H1 (cell line): ENCODE results near the gene FADD. TPM values are rescaled to one million over a fixed set of nuclear protein-coding genes. Genes with fewer than 3 reads are reported as not detected.

Experiments used
- BACH1 ChIP-seq: IDR thresholded peaks from 2 replicates; pipeline ENCODE4 v1.6.1; 2012; ENCODE audit warnings: low read length, improper control_type of control experiment
- FOSL1 ChIP-seq: IDR thresholded peaks from 2 replicates; pipeline ENCODE4 v1.6.1; 2011; ENCODE audit warnings: mild to moderate bottlenecking, low read depth, low read length, moderate library complexity; ENCODE audit not compliant: insufficient read depth
- HDAC6 ChIP-seq: IDR thresholded peaks from one replicate; pipeline ENCODE4 v1.7.1; 2012; ENCODE audit warnings: low read depth, mild to moderate bottlenecking, inconsistent platforms, low read length, moderate library complexity
- KDM4A ChIP-seq: IDR thresholded peaks from one replicate; pipeline ENCODE4 v1.7.1; 2012; ENCODE audit warnings: low read depth, mild to moderate bottlenecking, moderate library complexity, low read length, inconsistent platforms; ENCODE audit not compliant: severe bottlenecking
- SUZ12 ChIP-seq: fragments of 200-600 bp; sonication (generic); IDR thresholded peaks from 2 replicates; pipeline ENCODE4 v1.6.1; 2012; ENCODE audit warnings: mild to moderate bottlenecking, inconsistent platforms, low read length, moderate library complexity, mixed read lengths
- TAF1 ChIP-seq: IDR thresholded peaks from 2 replicates; pipeline ENCODE4 v1.6.1; 2011; ENCODE audit warnings: mild to moderate bottlenecking, low read depth, low read length
- YY1 ChIP-seq: IDR thresholded peaks from 2 replicates; pipeline ENCODE4 v1.6.1; 2011; ENCODE audit warnings: low read depth, mild to moderate bottlenecking, low read length
- ZNF274 ChIP-seq: IDR thresholded peaks from 2 replicates; pipeline ENCODE4 v1.7.0; 2012; ENCODE audit warnings: low read length, borderline replicate concordance; ENCODE audit errors: extremely low read depth
- polyA plus RNA-seq, 7 experiments: library from polyadenylated mRNA; depleted of rRNA in 3 of 7; stranded (reverse) in 5 of 7; unstranded in 2 of 7; fragments of >200 nt in 5 of 7; fragments of 200-250 nt in 2 of 7; gene quantifications; 1 replicate in 5 of 7; 2 replicates in 1 of 7; 4 replicates in 1 of 7; pipeline versions ENCODE4 v1.2.1 to v1.2.3, GENCODE V29; 2011 to 2013; ENCODE audit warnings: missing spikeins in 2 of 7, mixed read lengths in 2 of 7
- total RNA-seq: library from RNA; stranded (reverse); fragmentation: NEBNext Ultra II Directional; extraction: Animal tissue kit (Norgen Biotek cat#: 25700); gene quantifications from 2 replicates; pipeline ENCODE4 v1.2.1, GENCODE V29; 2021
- TF ChIP-seq, protein P1 (sequence below): fragments of 300-600 bp; sonication (generic); IDR thresholded peaks from 2 replicates; pipeline ENCODE4 v1.7.1; 2012; ENCODE audit warnings: low read length, moderate library complexity, mild to moderate bottlenecking, inconsistent platforms; ENCODE audit not compliant: insufficient replicate concordance
- TF ChIP-seq, protein P2 (sequence below): IDR thresholded peaks from 2 replicates; pipeline ENCODE4 v1.6.1; 2012; ENCODE audit warnings: inconsistent platforms

Gene FADD
- total and polyA plus RNA-seq, 2 of the 8 experiments (the other 6 are each of a cell fraction or from before 2014, with no cell fraction given): 29.0 to 43.9 TPM

DNA sequence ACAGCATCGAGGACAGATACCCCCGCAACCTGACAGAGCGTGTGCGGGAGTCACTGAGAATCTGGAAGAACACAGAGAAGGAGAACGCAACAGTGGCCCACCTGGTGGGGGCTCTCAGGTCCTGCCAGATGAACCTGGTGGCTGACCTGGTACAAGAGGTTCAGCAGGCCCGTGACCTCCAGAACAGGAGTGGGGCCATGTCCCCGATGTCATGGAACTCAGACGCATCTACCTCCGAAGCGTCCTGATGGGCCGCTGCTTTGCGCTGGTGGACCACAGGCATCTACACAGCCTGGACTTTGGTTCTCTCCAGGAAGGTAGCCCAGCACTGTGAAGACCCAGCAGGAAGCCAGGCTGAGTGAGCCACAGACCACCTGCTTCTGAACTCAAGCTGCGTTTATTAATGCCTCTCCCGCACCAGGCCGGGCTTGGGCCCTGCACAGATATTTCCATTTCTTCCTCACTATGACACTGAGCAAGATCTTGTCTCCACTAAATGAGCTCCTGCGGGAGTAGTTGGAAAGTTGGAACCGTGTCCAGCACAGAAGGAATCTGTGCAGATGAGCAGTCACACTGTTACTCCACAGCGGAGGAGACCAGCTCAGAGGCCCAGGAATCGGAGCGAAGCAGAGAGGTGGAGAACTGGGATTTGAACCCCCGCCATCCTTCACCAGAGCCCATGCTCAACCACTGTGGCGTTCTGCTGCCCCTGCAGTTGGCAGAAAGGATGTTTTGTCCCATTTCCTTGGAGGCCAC, 3.3 kb downstream of the FADD start (continued):
- TF ChIP-seq, protein P1, sequence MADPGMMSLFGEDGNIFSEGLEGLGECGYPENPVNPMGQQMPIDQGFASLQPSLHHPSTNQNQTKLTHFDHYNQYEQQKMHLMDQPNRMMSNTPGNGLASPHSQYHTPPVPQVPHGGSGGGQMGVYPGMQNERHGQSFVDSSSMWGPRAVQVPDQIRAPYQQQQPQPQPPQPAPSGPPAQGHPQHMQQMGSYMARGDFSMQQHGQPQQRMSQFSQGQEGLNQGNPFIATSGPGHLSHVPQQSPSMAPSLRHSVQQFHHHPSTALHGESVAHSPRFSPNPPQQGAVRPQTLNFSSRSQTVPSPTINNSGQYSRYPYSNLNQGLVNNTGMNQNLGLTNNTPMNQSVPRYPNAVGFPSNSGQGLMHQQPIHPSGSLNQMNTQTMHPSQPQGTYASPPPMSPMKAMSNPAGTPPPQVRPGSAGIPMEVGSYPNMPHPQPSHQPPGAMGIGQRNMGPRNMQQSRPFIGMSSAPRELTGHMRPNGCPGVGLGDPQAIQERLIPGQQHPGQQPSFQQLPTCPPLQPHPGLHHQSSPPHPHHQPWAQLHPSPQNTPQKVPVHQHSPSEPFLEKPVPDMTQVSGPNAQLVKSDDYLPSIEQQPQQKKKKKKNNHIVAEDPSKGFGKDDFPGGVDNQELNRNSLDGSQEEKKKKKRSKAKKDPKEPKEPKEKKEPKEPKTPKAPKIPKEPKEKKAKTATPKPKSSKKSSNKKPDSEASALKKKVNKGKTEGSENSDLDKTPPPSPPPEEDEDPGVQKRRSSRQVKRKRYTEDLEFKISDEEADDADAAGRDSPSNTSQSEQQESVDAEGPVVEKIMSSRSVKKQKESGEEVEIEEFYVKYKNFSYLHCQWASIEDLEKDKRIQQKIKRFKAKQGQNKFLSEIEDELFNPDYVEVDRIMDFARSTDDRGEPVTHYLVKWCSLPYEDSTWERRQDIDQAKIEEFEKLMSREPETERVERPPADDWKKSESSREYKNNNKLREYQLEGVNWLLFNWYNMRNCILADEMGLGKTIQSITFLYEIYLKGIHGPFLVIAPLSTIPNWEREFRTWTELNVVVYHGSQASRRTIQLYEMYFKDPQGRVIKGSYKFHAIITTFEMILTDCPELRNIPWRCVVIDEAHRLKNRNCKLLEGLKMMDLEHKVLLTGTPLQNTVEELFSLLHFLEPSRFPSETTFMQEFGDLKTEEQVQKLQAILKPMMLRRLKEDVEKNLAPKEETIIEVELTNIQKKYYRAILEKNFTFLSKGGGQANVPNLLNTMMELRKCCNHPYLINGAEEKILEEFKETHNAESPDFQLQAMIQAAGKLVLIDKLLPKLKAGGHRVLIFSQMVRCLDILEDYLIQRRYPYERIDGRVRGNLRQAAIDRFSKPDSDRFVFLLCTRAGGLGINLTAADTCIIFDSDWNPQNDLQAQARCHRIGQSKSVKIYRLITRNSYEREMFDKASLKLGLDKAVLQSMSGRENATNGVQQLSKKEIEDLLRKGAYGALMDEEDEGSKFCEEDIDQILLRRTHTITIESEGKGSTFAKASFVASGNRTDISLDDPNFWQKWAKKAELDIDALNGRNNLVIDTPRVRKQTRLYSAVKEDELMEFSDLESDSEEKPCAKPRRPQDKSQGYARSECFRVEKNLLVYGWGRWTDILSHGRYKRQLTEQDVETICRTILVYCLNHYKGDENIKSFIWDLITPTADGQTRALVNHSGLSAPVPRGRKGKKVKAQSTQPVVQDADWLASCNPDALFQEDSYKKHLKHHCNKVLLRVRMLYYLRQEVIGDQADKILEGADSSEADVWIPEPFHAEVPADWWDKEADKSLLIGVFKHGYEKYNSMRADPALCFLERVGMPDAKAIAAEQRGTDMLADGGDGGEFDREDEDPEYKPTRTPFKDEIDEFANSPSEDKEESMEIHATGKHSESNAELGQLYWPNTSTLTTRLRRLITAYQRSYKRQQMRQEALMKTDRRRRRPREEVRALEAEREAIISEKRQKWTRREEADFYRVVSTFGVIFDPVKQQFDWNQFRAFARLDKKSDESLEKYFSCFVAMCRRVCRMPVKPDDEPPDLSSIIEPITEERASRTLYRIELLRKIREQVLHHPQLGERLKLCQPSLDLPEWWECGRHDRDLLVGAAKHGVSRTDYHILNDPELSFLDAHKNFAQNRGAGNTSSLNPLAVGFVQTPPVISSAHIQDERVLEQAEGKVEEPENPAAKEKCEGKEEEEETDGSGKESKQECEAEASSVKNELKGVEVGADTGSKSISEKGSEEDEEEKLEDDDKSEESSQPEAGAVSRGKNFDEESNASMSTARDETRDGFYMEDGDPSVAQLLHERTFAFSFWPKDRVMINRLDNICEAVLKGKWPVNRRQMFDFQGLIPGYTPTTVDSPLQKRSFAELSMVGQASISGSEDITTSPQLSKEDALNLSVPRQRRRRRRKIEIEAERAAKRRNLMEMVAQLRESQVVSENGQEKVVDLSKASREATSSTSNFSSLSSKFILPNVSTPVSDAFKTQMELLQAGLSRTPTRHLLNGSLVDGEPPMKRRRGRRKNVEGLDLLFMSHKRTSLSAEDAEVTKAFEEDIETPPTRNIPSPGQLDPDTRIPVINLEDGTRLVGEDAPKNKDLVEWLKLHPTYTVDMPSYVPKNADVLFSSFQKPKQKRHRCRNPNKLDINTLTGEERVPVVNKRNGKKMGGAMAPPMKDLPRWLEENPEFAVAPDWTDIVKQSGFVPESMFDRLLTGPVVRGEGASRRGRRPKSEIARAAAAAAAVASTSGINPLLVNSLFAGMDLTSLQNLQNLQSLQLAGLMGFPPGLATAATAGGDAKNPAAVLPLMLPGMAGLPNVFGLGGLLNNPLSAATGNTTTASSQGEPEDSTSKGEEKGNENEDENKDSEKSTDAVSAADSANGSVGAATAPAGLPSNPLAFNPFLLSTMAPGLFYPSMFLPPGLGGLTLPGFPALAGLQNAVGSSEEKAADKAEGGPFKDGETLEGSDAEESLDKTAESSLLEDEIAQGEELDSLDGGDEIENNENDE: no peak
- TF ChIP-seq FOSL1 (no peak), KDM4A (no peak), SUZ12 (no peak), YY1 (no peak), HDAC6 (no peak), ZNF274 (no peak), BACH1 (no peak), TAF1 (no peak)
- TF ChIP-seq, protein P2, sequence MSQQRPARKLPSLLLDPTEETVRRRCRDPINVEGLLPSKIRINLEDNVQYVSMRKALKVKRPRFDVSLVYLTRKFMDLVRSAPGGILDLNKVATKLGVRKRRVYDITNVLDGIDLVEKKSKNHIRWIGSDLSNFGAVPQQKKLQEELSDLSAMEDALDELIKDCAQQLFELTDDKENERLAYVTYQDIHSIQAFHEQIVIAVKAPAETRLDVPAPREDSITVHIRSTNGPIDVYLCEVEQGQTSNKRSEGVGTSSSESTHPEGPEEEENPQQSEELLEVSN: no peak
